Measurements from ENCODE around the gene ITGAE.

DNA sequence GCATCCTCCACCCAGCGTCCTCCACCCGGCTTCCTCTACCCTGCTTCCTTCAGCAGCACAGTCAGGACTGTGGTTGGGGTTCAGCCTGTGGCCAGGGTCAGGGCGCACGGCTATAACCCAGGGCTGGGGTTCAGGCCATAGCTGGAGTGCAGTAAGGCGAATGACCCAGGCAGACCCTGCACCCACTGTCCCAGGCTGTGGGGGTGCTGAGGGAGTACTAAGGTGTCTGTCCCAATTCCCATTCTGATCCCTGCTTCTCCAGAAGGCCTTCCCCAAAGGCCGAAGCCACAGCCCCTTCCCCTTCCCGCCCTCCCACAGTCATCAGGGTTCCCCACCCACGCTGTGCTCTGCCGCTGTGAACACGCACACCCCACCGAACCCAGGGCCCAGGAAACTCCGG is 119.9 kb downstream of the ITGAE start:
- TF ChIP-seq CTCF (IDR thresholded peaks at IDR 0.05), result no peak
- TF ChIP-seq POLR2A (IDR thresholded peaks at IDR 0.05; ENCODE audit: low read depth), result no peak

Data from esophagus muscularis mucosa (tissue), 3 donors.